ENCODE results near the gene PYDC2. TPM values are rescaled to one million over a fixed set of nuclear protein-coding genes. Genes with fewer than 3 reads are reported as not detected.

The PYDC2 gene
- total RNA-seq, 2 donors from 2014 or later: not detected

DNA sequence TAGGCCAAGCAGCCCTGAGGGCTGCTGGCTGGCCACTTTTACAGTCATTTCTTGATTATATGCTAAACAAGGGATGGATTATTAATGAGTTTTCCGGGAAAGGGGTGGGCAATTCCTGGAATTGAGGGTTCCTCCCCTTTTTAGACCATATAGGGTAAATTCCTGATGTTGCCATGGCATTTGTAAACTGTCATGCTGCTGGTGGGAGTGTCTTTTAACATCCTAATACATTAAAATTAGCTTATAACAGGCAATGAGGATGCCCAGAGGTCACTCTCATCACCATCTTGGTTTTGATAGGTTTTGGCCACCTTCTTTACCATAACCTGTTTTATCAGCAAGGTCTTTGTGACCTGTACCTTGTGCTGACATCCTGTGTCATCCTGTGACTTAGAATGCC is 11.7 kb upstream of the PYDC2 start:
- no peak for DNase-seq (ENCODE audit: low spot score)
- H3K27me3 ChIP-seq (replicated peaks; ENCODE audit: insufficient read depth): no peaks in the 10 kb centered on the region
- H3K36me3 ChIP-seq: no peaks in the 10 kb centered on the region
- H3K4me3 ChIP-seq: no peak overlapping the region
- TF ChIP-seq POLR2AphosphoS5 (IDR thresholded peaks at IDR 0.05) (no peak), POLR2A (IDR thresholded peaks at IDR 0.05) (no peak)
- TF ChIP-seq, protein P1, sequence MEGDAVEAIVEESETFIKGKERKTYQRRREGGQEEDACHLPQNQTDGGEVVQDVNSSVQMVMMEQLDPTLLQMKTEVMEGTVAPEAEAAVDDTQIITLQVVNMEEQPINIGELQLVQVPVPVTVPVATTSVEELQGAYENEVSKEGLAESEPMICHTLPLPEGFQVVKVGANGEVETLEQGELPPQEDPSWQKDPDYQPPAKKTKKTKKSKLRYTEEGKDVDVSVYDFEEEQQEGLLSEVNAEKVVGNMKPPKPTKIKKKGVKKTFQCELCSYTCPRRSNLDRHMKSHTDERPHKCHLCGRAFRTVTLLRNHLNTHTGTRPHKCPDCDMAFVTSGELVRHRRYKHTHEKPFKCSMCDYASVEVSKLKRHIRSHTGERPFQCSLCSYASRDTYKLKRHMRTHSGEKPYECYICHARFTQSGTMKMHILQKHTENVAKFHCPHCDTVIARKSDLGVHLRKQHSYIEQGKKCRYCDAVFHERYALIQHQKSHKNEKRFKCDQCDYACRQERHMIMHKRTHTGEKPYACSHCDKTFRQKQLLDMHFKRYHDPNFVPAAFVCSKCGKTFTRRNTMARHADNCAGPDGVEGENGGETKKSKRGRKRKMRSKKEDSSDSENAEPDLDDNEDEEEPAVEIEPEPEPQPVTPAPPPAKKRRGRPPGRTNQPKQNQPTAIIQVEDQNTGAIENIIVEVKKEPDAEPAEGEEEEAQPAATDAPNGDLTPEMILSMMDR (IDR thresholded peaks at IDR 0.05): no peak
- H3K9me3 ChIP-seq: no peaks in the 10 kb centered on the region
- WGBS: 92% methylated on average over 1 of the region's 1 CpG
- no peaks in the 10 kb centered on the region for H3K4me1 ChIP-seq (replicated peaks)
- H3K27ac ChIP-seq: no peak overlapping the region
- intact Hi-C loops (cut with DNase I): no loop called here

DNA sequence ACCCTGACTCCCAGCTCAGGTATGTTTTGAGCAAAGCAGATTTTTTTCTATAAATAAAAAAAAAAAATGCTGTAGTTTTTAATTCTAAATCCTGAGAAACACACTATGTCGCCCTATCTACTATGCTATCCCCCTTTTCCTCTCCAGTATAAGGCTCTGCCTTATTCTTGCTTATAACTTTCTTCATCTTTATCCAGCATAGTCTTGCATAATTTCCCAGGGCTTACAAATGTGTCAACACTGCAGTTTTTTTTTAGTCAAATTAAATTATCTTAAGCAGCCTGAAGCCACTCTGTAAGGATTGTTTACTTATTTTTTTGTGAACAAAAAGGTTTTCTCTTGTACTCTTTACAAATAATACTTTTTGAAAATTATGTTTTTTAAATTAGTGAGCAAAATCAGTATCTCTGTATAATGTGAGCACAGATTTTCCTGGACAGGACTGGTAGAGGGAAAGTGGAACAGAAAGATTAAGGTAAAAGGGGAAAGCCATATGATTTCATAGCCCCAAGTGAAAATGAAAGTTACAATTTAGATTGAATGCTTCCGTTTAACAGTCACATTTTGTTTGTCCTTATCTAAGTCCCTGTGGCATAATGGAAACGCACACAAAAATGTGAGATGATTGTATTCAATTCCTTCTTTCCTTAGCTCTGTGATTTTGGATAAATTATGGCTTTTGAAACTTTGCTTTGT is 5.6 kb upstream of the PYDC2 start:
- TF ChIP-seq POLR2A (IDR thresholded peaks at IDR 0.05) (no peak), POLR2AphosphoS5 (IDR thresholded peaks at IDR 0.05) (no peak)
- TF ChIP-seq, protein P1 (IDR thresholded peaks at IDR 0.05): no peak
- DNase-seq (ENCODE audit: low spot score): no peak
- 54% methylated on average over 3 of the region's 3 CpGs for WGBS
- Histone ChIP-seq H3K27ac (no peak overlapping the region), H3K9me3 (no peaks in the 10 kb centered on the region), H3K36me3 (no peaks in the 10 kb centered on the region), H3K4me1 (replicated peaks) (no peaks in the 10 kb centered on the region), H3K4me3 (no peak overlapping the region), H3K27me3 (replicated peaks; ENCODE audit: insufficient read depth) (no peaks in the 10 kb centered on the region)
- intact Hi-C loops (cut with DNase I): no loop called here

DNA sequence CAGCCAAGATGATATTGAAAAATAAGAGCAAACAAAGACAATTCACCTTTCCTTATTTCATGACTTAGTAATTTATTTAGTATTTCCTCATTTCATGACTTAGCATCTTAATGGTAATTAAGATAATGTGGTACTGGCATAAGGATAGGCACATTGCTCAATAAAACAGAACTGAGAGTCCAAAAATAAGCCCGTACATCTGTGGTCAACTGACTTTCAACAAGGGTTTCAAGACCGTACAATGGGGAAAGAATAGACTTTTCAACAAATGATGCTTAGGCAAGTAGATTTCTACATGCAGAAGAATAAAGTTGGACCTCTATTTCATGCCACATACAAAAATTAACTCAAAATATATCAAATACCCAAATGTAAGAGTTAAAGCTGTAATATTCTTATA is 603 bp upstream of the PYDC2 start:
- intact Hi-C loops (cut with DNase I): no loop called here
- Histone ChIP-seq H3K9me3 (no peaks in the 10 kb centered on the region), H3K4me1 (replicated peaks) (no peaks in the 10 kb centered on the region), H3K27me3 (replicated peaks; ENCODE audit: insufficient read depth) (no peaks in the 10 kb centered on the region), H3K36me3 (no peaks in the 10 kb centered on the region), H3K4me3 (no peak overlapping the region), H3K27ac (no peak overlapping the region)
- TF ChIP-seq, protein P1 (IDR thresholded peaks at IDR 0.05): no peak
- TF ChIP-seq POLR2AphosphoS5 (IDR thresholded peaks at IDR 0.05) (no peak), POLR2A (IDR thresholded peaks at IDR 0.05) (no peak)
- 90% methylated on average over 2 of the region's 2 CpGs for WGBS
- DNase-seq (ENCODE audit: low spot score): no peak

DNA sequence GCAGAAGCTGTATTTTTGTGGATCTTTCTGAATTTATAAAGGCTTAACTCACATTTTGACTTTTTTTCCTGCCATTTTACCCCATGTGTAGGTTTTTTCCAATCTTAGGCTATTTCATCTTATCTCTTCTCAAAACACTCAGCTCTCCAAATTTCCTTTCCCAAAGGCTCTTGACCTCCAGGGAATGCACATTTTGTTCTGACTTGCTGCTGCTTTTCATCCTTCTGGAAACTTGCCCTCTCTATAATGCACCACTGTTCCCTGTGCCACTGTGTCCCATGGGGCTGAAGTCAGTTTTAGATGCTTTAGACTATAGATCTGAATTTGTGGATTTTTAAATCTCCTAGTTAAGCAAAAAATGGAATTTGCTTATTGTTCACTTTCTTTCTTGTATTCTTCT is 9.1 kb downstream of the PYDC2 start:
- Histone ChIP-seq H3K9me3 (no peaks in the 10 kb centered on the region), H3K4me1 (replicated peaks) (no peaks in the 10 kb centered on the region), H3K27me3 (replicated peaks; ENCODE audit: insufficient read depth) (no peaks in the 10 kb centered on the region), H3K27ac (no peak overlapping the region), H3K36me3 (no peaks in the 10 kb centered on the region), H3K4me3 (no peak overlapping the region)
- no peak for DNase-seq (ENCODE audit: low spot score)
- TF ChIP-seq, protein P1 (IDR thresholded peaks at IDR 0.05): no peak
- TF ChIP-seq POLR2AphosphoS5 (IDR thresholded peaks at IDR 0.05): no peak
- TF ChIP-seq POLR2A (IDR thresholded peaks at IDR 0.05): no peak
- intact Hi-C loops (cut with DNase I): no loop called here

DNA sequence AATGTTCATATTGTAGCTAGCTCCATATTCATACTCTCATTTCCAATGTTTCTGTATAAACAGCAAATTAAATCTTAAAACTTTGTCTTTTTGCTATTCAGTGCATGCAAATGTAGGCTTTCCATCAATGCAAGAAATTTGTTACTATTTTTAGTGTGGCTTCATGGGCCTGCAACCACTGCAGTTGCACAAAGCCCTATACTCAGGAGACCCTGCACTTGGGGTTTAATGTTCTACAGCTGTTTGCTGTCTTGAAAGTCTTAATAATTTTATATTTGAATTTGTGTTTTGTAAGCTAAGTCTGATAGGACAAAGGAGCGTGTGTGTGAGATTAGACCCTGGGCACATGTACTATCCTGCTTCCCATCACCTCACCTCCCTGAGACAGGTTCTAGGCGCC is 9.6 kb downstream of the PYDC2 start:
- H3K4me3 ChIP-seq: no peak overlapping the region
- H3K27ac ChIP-seq: no peak overlapping the region
- H3K36me3 ChIP-seq: no peaks in the 10 kb centered on the region
- intact Hi-C loops (cut with DNase I): no loop called here
- no peak for DNase-seq (ENCODE audit: low spot score)
- no peaks in the 10 kb centered on the region for H3K4me1 ChIP-seq (replicated peaks)
- no peaks in the 10 kb centered on the region for H3K27me3 ChIP-seq (replicated peaks; ENCODE audit: insufficient read depth)
- whole genome bisulfite sequencing: 89% methylated on average over 2 of the region's 2 CpGs
- no peaks in the 10 kb centered on the region for H3K9me3 ChIP-seq
- TF ChIP-seq POLR2AphosphoS5 (IDR thresholded peaks at IDR 0.05): no peak
- TF ChIP-seq, protein P1 (IDR thresholded peaks at IDR 0.05): no peak
